Tibial nerve (tissue), 4 donors: ENCODE results near the gene PDE8B.

ENCODE experiments used
- EP300 ChIP-seq, 2 donors: sonication (generic); formaldehyde crosslinking; IDR thresholded peaks; one replicate each; pipeline ENCODE4 v1.6.1; 2017; ENCODE audit warnings: antibody characterized with exemption in 2 of 2, mild to moderate bottlenecking in 1 of 2
- TF ChIP-seq, protein P1 (sequence below), 5 experiments: fragments of 200-600 bp in 3 of 5; fragments of 450-650 bp in 2 of 5; sonication (generic) in 3 of 5; IDR thresholded peaks; one replicate each; pipeline ENCODE4 v1.5.1; 2016 to 2019; ENCODE audit warnings: antibody characterized with exemption in 5 of 5, mild to moderate bottlenecking in 3 of 5, moderate library complexity in 2 of 5

DNA sequence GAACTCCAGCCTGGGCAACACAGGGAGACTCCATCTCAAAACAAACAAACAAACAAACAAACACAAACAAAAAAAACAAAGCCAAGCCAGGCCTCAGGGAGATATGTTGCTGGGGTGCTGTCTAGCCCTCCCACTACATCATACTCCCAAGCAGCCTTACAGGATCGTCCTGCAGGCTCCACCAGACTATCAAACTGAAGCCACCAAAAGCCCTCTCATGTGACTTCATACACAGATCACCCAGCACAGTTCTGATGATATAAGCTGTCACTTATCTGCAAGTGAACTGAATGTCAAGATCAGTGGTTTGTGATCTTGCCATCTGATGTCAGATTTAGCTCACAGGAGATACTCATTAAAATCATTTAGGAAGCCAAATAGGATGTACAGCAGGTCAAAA is 238.4 kb downstream of the PDE8B start:
- TF ChIP-seq, protein P1, sequence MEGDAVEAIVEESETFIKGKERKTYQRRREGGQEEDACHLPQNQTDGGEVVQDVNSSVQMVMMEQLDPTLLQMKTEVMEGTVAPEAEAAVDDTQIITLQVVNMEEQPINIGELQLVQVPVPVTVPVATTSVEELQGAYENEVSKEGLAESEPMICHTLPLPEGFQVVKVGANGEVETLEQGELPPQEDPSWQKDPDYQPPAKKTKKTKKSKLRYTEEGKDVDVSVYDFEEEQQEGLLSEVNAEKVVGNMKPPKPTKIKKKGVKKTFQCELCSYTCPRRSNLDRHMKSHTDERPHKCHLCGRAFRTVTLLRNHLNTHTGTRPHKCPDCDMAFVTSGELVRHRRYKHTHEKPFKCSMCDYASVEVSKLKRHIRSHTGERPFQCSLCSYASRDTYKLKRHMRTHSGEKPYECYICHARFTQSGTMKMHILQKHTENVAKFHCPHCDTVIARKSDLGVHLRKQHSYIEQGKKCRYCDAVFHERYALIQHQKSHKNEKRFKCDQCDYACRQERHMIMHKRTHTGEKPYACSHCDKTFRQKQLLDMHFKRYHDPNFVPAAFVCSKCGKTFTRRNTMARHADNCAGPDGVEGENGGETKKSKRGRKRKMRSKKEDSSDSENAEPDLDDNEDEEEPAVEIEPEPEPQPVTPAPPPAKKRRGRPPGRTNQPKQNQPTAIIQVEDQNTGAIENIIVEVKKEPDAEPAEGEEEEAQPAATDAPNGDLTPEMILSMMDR (IDR thresholded peaks at IDR 0.05), result no peak
- TF ChIP-seq EP300 (IDR thresholded peaks at IDR 0.05), result no peak
